Parathyroid adenoma (tissue), 2 donors: ENCODE data around the gene ZNF32.

ENCODE experiments used
- H2AFZ ChIP-seq: fragments of 300-600 bp; sonication (generic); one replicate; pipeline ENCODE4 v1.7.0; 2017; ENCODE audit warnings: antibody characterized with exemption, mild to moderate bottlenecking
- H3K27ac ChIP-seq: fragments of 300-600 bp; sonication (generic); one replicate; pipeline ENCODE4 v1.7.0; 2017
- H3K27me3 ChIP-seq: fragments of 300-600 bp; sonication (generic); one replicate; pipeline ENCODE4 v1.7.0; 2017; ENCODE audit warnings: low read length; ENCODE audit not compliant: control insufficient read depth, insufficient read depth
- H3K36me3 ChIP-seq: fragments of 300-600 bp; sonication (generic); one replicate; pipeline ENCODE4 v1.7.0; 2017; ENCODE audit warnings: low read length; ENCODE audit not compliant: control insufficient read depth, insufficient read depth
- H3K4me1 ChIP-seq: fragments of 300-600 bp; sonication (generic); one replicate; pipeline ENCODE4 v1.7.0; 2017; ENCODE audit warnings: control low read depth
- H3K4me2 ChIP-seq: fragments of 300-600 bp; sonication (generic); one replicate; pipeline ENCODE4 v1.7.0; 2017; ENCODE audit warnings: low read length
- H3K4me3 ChIP-seq: fragments of 300-600 bp; sonication (generic); one replicate; pipeline ENCODE4 v1.7.0; 2017; ENCODE audit warnings: low read depth, low read length
- H3K79me2 ChIP-seq: fragments of 300-600 bp; sonication (generic); one replicate; pipeline ENCODE4 v1.7.0; 2017; ENCODE audit warnings: control low read depth
- H3K9ac ChIP-seq: fragments of 300-600 bp; sonication (generic); one replicate; pipeline ENCODE4 v1.7.0; 2017; ENCODE audit warnings: mild to moderate bottlenecking
- H3K9me3 ChIP-seq: fragments of 300-600 bp; sonication (generic); one replicate; pipeline ENCODE4 v1.7.0; 2017; ENCODE audit warnings: low read length; ENCODE audit not compliant: control insufficient read depth
- TF ChIP-seq, protein P1 (sequence below): fragments of 300-600 bp; sonication (generic); IDR thresholded peaks from one replicate; pipeline ENCODE4 v1.7.0; 2017; ENCODE audit warnings: antibody characterized with exemption, mild to moderate bottlenecking
- donor health status: primary hyperparathyroidism.

Gene ZNF32

DNA sequence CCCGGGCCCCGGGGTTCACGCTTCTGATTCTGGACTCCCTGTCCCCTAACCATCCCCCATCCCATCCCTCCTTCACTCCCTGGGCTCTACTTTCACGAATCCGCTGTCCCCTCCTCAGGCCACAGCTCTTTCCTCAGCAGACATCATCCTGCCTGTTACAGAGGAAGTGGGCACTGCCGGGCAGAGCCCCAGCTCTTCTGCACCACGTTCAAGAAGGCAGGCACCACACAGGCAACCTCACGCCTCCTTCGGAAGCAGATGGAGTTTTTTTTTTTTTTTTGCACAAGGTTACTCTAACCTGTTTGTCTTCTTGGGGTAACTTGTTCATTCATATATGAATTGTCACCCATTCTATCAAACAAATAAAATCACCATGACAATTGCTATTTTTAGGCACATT lies 17.9 kb upstream of the ZNF32 start:
- Histone ChIP-seq H2AFZ (no peak overlapping the region), H3K4me1 (no peaks in the 10 kb centered on the region), H3K27ac (no peak overlapping the region), H3K9ac (no peak overlapping the region), H3K4me3 (no peak overlapping the region), H3K27me3 (no peaks in the 10 kb centered on the region), H3K9me3 (no peaks in the 10 kb centered on the region), H3K36me3 (no peaks in the 10 kb centered on the region), H3K4me2 (no peak overlapping the region), H3K79me2 (no peaks in the 10 kb centered on the region)
- TF ChIP-seq, protein P1, sequence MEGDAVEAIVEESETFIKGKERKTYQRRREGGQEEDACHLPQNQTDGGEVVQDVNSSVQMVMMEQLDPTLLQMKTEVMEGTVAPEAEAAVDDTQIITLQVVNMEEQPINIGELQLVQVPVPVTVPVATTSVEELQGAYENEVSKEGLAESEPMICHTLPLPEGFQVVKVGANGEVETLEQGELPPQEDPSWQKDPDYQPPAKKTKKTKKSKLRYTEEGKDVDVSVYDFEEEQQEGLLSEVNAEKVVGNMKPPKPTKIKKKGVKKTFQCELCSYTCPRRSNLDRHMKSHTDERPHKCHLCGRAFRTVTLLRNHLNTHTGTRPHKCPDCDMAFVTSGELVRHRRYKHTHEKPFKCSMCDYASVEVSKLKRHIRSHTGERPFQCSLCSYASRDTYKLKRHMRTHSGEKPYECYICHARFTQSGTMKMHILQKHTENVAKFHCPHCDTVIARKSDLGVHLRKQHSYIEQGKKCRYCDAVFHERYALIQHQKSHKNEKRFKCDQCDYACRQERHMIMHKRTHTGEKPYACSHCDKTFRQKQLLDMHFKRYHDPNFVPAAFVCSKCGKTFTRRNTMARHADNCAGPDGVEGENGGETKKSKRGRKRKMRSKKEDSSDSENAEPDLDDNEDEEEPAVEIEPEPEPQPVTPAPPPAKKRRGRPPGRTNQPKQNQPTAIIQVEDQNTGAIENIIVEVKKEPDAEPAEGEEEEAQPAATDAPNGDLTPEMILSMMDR = no peak

DNA sequence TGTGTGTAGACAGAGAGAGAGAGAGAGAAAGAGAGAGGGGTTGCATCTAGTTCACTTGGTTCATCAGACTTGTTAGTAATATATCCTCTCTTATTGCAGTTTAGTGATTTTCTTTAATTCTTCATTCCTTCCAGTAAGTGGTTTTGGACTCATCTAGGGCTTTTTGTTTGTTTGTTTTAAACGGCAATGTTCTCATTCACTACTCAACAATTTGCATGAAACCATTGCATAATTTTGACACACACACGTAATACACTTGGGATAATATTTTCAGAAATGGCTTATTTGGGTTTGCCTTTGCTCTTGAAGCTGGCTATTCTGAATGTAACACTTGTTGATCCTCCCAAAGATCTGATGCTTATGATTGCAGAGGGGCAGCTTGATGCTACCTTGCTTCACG lies 16.4 kb upstream of the ZNF32 start:
- no peak overlapping the region for H3K9ac ChIP-seq
- H3K79me2 ChIP-seq = no peaks in the 10 kb centered on the region
- H3K4me3 ChIP-seq = no peak overlapping the region
- H3K27ac ChIP-seq = no peak overlapping the region
- no peaks in the 10 kb centered on the region for H3K4me1 ChIP-seq
- H3K27me3 ChIP-seq = no peaks in the 10 kb centered on the region
- H3K4me2 ChIP-seq = no peak overlapping the region
- no peak overlapping the region for H2AFZ ChIP-seq
- H3K9me3 ChIP-seq = no peaks in the 10 kb centered on the region
- TF ChIP-seq, protein P1 = no peak
- H3K36me3 ChIP-seq = no peaks in the 10 kb centered on the region

DNA sequence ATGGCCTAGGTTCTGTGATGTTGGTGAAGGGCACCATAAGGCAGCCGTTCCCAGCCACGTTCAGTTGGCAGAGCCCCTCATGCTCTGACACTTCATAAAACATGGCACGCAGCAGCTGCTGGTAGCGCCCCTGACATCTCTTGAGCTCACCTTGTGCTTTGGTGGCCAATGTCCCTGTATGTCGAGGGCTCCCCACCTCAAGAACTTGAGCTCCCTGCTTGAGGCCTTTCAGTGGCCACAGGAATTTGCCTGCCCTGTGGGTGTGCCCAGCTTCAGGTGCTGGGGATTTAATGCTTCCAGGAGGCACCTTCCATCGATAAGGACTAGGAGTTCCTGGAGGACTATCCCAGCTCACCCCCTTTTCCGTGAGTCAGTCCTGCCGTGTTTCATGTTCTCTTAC lies 9.5 kb upstream of the ZNF32 start:
- H3K9me3 ChIP-seq = no peaks in the 10 kb centered on the region
- H3K9ac ChIP-seq = no peak overlapping the region
- no peaks in the 10 kb centered on the region for H3K36me3 ChIP-seq
- no peak overlapping the region for H3K4me3 ChIP-seq
- H3K4me1 ChIP-seq = no peaks in the 10 kb centered on the region
- H3K79me2 ChIP-seq = no peaks in the 10 kb centered on the region
- TF ChIP-seq, protein P1 = no peak
- H3K4me2 ChIP-seq = no peak overlapping the region
- no peak overlapping the region for H3K27ac ChIP-seq
- no peak overlapping the region for H2AFZ ChIP-seq
- H3K27me3 ChIP-seq = no peaks in the 10 kb centered on the region

DNA sequence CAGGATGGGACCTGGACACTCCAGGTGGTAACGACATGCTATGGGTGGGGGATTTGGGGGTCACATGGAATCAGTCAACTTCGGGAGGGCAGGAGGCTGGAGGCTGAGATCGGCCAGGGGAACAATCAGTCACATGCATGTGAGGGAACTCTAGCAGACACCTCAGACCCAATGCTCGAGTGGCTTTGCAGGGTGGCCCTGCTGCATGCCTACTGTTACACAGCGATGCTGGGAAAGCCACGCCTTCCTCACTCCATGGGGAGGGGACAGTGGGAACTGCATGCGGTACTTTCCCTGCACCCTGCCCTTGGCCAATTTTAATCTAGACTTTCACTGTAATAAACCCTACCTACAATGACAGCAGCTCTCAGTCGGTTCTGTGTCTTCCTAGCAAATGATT lies 6.6 kb upstream of the ZNF32 start:
- H3K27ac ChIP-seq = no peak overlapping the region
- no peaks in the 10 kb centered on the region for H3K27me3 ChIP-seq
- TF ChIP-seq, protein P1 = no peak
- no peaks in the 10 kb centered on the region for H3K9me3 ChIP-seq
- H3K4me1 ChIP-seq = no peaks in the 10 kb centered on the region
- H3K4me2 ChIP-seq = no peak overlapping the region
- H3K4me3 ChIP-seq = no peak overlapping the region
- no peaks in the 10 kb centered on the region for H3K36me3 ChIP-seq
- no peak overlapping the region for H3K9ac ChIP-seq
- no peak overlapping the region for H2AFZ ChIP-seq
- H3K79me2 ChIP-seq = no peaks in the 10 kb centered on the region

DNA sequence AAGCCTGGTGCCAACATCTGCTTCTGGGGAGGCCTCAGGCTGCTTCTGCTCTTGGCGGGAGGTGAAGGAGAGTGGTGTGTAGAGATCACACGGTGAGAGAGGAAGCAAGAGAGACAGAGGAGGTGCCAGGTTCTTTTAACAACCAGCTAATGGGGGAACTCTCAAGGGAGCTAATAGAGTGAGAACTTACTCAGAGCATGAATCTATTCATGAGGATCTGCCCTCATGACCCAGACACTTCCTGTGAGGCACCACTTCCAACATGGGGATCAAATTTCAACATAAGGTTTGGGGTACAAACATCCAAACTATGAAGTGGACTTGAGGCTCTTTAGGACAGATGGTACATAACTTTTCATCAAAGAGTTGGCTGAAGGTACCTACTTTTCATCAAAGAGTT lies 5.1 kb upstream of the ZNF32 start:
- Histone ChIP-seq H3K9ac (no peak overlapping the region), H3K36me3 (no peaks in the 10 kb centered on the region), H3K4me2 (no peak overlapping the region), H3K79me2 (no peaks in the 10 kb centered on the region), H2AFZ (no peak overlapping the region), H3K27me3 (no peaks in the 10 kb centered on the region), H3K27ac (no peak overlapping the region), H3K4me1 (no peaks in the 10 kb centered on the region), H3K4me3 (no peak overlapping the region), H3K9me3 (no peaks in the 10 kb centered on the region)
- TF ChIP-seq, protein P1 = no peak
